Femur (tissue), 1 donor: ENCODE data around the gene DBN1.
A peak's percentile ranks its signal among the peaks of the same experiment; 100 is the strongest.

ENCODE experiments used
- DNase-seq: peaks from one replicate; pipeline ENCODE4 v3.0.0-alpha.2; 2017

The DBN1 gene

DNA sequence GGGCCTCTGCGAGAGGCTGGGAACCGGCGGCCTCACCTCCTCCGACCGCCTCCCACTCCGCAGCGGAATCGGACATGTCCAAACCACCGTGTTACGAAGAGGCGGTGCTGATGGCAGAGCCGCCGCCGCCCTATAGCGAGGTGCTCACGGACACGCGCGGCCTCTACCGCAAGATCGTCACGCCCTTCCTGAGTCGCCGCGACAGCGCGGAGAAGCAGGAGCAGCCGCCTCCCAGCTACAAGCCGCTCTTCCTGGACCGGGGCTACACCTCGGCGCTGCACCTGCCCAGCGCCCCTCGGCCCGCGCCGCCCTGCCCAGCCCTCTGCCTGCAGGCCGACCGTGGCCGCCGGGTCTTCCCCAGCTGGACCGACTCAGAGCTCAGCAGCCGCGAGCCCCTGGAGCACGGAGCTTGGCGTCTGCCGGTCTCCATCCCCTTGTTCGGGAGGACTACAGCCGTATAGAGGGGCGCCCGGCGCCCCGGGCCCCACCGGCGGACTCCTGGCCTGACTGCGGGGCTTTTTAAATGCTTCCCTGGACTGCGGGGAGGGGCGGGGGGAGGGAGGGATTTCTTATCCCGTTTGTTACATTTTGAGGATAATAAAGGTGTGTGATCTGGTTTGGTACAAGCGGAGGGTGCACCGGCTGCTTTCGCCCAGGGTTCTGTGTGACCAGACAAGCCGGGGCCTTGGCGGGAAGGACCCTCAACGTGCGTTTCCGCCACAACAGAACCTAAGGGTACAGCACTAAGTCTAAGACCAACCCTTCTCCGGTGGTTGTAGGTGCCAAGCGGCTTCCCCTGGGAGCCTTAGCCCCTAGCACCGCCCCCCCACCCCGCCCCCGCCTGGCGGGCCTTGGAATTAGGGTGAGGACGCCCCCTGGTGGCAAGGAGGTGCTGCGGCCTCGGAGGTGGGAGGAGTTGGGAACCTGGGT, 17.5 kb downstream of the DBN1 start:
- peak; percentile 93 for DNase-seq

DNA sequence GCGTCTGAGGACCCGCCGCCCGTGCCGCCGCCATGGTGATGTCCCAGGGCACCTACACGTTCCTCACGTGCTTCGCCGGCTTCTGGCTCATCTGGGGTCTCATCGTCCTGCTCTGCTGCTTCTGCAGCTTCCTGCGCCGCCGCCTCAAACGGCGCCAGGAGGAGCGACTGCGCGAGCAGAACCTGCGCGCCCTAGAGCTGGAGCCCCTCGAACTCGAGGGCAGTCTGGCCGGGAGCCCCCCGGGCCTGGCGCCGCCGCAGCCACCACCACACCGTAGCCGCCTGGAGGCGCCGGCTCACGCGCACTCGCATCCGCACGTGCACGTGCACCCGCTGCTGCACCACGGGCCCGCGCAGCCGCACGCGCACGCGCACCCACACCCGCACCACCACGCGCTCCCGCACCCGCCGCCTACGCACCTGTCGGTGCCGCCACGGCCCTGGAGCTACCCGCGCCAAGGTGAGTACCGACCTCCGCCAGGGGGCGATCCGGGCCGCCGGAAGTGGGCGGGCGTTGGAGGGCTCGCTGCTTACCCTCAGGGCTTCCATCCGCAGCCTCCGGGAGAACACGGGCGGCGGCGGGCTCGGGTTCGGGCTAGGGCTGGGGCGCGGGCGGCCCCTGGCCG, 18.3 kb downstream of the DBN1 start:
- DNase-seq, result peak; percentile 88

DNA sequence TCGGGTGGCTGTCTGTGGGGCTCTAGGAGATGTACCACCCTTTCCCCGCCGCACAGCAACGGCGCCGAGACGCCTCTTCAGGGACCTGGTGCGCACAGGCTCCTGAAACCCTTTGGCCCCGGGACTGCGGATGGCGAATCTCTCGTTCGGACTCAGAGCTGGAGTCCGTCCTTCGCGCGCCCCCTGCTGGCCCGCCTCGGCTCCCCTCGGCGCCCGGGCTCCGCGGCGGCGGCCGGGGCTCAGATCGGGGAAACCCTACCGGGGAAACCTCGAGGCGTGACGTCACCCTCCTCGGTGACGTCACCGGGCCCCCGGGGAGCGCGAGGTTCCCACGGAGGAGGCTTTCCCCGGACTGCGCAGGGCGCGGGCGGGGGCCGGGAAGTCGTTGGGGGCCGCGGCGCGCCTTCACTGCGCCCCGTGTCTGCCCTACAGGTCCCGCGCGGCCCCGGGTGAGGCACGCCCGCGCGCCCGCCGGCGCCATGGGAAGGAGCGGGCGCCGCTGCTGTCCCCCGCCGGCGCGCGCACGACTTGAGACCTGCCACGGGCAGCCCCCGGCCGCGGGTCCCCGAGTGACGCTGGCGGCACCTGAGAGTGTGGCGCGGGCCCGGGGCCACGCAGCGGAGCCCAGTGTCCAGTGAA, 18.9 kb downstream of the DBN1 start:
- peak; percentile 94 for DNase-seq

DNA sequence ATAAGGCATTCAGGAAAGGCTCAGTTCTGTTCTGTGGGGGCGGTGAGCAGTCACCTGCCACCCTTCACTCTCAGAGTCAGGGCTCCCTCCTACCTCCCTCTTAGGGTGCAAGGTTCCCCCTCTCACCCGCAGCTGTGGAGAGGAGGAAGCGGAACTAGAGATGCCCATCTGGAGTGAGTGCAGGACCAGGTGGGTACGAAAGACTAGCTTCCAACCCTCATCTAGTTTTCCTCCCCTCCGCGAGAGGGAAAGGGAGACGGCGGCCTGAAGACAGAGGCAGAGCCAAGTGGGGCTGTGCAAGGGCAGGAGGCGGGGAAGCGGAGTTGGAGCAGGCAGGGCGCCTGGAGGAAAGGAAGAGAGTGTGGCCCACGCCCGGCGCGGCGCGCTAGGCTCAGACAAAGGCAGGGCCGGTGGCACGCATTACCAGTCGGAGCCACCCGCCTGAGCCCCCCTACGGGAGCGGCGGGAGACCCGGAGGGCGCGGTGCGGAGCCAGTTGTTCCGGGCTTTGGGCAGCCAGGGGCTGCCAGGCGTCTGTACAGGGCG, 19.5 kb downstream of the DBN1 start:
- peak; percentile 75 for DNase-seq

DNA sequence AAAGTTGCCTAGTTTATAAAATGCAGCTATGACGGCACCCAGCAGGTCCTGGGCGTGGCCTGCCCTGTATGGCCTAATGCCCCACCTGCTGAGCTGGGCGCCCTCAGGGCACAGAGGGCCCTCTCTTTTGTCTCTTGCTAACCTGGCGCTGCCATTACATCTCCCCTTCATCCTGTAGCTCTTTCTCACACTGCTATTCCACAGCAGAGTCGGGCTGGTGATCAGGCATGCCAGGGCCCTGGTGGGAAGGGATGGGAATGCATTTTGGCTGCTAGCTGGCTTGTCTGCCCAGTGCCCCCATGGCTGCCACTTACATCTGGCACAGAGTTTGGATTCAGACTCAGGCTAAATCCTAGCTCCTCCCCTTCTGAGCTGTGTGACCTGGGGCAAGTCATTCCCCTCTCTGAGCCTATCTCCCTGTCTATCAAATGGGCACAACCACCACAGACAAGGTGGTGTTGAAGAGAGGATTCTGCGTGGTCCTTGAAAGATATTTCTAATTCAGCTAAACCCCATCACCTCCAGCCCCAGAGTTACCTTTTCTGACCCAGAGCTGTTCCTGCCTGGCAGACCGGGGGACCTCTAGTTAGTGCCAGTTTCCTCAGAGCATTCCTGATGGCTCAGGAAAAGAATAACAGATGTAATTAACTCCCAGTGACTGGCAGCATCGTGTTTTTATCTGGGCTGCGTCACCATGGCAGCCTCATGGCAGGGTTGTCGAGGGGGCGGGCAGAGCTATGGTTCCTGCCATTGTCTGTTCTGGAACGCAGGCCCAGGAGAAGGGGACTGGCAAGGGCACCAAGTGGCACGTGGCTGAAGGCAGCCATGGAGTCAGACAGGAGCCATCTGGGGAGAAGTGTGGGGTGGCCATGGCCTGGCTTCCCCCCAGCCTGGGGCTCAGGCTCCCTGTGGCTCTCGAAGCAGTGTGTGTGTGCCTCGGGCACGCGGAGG, 20.5 kb downstream of the DBN1 start:
- DNase-seq, result no peak

DNA sequence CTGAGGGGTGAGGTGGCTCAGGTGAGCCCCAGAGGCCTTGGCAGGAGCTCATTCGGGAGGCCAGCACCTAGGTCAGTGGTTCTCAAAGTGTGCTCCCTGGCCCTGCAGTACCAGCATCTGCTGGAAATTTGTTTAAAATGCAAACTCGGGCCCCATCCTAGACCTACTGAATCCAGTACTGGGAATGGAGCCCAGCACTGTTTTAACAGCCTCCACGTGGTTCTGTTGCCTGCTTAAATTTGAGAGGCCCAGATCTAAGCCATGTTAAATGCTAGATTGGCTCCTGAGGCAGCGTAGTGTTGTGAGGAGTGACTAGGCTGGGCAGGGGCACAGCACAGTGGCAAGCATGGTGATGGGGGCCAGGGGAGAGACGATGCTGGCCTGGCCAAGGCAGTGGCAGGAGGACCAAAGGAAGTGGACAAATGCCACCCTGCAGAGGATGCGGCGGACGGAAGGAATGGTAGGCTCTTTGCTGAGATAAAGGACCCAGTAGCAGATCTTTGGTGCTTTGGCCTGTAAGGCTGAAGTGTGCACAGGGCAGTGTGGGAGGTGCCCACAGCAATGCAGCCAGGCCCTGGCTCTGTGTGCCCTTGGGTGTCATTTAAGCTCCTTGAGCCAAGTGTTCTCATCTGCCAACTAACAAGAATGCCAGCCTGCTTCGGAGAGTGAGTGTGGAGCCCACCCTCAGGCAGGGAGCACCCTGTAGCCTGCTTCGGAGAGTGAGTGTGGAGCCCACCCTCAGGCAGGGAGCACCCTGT, 22.6 kb downstream of the DBN1 start:
- no peak for DNase-seq

DNA sequence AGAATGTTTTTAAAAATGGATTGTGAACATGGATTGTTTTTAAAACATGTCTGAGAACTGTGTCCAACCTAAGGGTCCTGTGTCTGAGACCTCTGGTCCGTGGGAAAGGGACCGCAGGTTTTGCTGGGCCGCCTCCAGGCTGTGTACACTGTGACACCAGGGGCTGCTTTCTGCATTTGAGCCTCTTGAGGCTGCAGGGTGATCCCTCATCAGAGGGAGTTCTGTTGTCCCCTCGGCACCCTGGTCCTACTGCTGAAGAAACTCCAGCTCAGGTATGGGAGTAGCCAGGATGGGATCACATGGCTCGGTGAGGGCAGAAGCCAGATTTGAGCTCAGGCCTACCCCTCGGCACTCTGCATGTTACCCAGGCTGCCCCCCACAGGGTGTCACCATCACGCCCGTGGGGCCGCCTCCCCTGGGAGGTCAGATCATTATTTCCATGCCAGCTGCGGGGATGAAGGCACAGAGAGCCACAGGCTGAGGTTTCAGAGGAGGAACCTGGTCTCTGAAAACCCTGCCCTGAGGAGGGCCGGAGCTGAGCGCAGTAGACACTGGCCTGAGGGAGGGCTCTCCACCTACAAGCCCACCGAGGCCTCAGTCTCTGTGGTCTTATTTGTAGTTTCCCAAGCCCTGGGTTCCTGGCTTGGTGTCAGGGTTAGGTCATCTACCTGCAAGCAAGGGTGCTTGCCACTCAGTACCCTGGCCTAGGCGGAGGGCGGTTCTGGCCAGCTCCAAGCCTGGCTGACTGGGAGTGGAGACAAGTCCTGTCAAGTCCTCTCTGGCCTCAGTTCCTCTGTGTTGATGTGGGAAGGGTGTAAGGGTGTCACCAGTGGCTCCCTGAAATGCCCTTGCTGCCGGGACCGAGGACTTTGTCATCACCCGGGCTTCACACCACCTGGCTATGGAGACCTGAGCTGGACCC, 24.0 kb downstream of the DBN1 start:
- no peak for DNase-seq

DNA sequence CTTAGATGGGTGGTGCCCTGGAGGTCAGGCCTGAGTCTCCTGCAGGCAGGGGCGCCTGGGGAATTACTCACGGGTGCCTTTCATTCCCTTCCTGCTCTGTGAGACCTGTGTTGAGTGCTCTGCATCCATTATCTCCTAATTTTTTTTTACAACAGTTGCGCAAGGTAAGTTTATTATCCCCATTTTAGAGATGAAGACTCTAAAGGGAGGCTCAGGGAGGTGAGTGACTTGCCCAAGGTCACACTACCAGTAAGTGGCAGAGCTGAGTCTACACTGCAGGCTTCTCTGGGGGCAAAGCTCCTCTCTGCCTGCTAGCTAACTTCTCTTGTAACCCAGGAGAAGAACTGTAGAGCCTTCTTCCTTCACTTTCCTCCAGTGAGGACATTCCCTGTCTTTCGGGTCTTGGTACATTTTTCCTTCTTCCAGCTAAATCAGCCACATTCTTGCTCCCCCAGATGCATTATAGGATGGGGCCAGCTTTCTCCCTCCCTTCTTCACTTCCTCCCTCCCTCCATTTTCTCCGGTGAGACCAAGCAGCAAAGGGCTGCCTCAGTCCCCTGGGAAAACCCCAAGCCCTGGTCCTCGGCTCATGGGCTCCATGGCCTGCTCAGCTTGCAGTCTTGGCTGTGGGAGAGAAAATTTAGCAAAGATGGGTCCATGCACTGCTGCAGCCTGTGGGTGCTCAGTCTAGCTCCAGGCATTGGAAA, 25.0 kb downstream of the DBN1 start:
- DNase-seq, result no peak

DNA sequence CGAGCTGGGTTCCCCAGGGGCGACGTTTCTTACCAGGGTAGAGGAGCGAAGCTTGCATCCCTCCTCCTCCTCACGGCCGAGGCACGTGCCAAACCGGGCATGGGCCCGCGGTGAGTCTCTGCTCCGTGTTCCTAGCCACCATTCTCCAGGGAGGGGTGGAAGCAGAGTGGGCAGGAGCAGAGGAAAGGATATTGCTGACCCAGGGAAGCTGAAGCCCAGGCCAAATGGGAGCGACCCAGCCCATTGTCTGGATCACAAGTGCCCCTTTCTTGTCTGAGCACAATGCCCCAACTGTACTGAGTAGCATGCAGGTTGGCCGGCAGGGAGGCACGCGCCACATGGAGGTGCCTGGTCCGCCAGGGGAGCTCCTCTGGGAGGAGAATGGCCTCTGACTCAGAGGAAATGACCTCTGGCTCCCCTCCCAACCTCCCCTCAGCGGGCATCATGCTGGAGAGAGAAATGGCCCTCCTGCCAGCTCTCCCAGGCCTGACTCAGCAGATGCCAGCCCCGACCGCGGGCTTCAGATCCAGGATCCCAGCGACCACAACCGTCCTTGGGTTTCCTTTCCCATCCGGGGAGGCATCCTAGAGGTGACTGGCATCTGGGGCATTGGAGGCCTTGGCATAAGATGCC, 25.7 kb downstream of the DBN1 start:
- peak; percentile 75 for DNase-seq

DNA sequence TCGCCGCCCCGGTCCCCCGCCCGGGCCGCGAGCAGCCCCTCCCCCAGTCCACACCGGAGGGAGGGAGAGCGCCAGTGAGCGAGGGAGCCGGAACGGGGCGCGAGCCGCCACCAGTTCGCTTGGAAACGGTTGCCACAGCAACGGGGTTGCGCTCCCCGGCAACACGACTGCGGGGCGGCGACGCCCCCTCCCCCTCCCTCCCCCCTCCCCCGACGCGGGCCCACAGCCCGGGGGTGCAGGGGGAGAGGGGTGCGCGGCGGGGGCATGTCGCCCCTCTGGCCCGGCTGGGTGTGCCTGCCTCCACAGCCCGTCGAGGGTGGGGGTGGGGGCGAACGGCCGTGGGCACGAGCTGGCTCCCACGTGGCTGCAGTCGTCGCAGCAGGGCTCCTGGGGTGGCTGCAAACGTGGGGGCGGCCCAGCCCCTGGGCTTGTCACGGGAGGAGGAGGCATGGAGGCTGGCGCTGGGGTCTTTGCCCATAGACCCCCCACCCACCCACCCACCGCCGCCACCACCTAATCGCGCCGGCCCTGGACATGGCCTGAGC, 26.3 kb downstream of the DBN1 start:
- peak; percentile 80 for DNase-seq

DNA sequence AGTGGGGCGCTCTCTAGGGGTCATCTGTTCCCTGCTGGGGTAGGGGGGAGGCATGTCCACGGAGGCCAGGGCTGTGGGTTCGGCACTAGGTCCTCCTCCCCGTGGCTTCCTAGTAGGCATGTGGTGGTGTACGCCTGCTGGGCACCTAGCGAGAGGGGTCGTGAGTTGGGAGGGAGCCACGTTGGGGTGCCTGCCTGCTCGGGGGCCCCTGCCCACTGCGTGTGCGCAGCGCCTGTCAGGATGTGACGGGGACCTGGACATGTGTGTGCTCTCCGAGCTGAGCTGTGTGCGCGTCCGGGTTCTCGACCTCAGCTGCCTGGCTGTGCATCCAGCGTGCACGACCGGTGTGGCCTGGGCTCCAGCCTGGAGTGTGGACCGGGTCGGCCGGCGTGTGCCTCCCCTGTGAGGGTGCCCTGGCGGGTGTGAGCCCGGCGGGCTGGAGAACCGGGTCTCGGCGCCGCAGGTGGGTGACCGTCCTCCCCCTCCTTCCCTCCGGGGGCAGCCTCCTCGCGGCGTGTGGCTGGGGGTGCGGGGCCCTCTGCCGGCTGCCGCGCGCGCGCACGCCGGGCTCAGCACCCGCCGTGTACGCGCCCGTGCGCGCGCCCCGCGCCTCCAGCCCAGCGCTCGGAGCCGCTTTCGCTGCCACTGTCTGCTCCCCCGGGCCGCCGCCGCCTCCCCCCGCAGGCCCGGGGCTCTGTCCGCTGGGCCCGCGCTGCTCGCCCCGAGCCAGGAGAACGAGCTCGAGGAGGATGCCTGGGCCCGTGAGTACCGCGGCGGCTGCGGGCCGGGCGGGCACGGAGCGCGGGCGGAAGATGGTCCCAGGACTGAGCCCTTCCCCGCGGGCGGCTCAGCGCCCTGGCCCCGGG, 27.0 kb downstream of the DBN1 start, which contains the start of gene PRR7:
Gene PRR7 (plus strand): TSS at position 615 of the 866 bp plus-strand sequence. CDS start 8,254 bp downstream, outside the sequence.
- DNase-seq, result peak; percentile 71

DNA sequence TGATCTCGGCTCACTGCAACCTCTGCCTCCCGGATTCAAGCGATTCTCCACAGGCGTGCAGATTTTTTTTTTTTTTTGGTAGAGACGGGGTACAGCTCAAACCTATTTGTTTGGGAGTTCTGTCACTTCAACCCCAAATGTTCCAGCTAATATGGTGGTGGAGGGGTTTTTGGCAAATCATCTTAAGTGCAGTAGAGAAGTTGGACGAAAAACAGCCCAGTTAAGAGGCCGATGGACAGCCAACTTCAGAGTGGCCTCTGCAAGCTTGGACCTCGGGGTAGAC, 27.6 kb downstream of the DBN1 start:
- DNase-seq, result no peak

DNA sequence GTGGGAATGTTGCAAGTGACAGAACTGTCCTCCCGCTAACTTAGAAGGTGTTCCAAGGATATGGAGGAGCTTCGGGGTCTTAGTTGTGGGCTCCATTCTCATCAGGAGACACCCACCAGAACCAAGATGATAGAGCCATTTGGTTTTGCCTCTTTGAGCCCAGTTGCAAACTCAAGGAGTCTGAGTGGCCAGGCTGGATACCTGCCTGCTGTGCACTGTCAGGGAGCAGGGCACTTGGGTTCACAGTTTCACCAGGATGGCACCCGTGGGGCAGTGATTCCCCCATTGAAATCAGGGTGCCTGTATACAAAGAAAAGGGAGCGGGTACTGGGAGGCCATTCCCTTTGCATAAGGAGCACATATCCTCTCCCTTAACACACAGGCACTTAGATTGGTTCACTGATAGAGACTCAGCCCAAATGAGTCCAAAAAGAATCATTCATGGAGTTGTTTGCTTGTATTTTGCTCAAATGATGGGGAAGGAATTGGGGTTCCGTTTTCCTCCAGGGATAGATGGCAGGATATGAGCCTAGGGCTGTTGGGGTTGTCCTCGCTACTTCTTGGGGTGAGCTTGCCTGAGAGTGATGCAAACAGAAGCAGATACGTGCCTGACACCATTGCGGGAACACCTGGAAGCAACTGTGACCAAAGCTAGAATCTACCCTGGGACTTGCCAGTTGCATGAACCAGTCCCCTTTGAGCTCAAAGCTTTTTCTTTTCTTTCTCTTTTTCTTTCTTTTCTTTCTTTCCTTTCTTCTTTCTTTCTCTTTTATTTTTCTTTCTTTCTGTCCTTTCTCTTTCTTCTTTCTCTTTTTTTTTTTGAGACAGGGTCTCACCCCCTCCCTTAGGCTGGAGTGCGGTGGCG, 28.1 kb downstream of the DBN1 start:
- no peak for DNase-seq

DNA sequence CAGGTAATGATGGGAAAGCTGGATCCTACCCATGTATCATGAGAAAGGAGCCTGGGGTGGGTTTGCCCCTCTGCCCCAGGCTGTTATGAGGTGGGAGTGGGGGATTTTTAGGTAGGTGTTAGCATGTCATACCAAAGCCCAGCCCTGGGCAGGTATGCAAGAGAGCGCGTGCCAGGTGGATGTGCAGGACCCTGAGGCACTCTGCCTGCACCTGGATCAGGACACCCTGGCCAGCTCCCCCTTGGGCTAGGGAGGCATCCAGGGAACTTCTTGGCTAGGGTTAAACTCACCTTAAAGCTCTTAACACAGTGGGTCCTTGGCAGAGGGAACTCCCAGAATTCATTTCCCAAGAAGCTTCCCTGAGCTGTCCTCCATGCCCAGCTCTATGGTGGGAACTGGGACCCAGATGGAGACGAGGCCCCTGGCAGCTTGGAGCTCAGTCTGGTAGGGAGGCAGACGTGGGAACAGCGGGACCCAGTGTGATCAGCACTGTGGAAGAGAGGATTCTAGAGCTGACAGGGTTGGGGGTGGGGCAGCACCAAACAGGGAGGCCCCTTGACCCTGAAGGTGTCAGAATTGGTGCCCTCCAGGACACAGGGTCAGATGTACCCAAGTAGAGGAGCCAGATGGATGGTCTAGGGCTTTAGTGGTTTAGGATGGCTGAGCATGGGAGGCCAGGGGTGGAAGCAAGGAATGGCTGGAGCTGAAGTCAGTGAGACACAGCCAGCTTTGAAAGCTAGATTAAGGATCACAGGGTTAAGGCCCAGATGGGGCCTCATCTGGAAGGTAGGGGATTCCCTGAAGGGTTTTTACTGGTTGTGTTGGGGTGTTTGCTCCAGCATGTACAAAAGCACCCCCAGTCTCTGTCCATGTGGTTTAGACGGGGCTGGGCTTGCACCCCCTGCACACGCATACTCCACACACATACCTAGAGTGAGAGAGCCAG, 29.1 kb downstream of the DBN1 start:
- no peak for DNase-seq

DNA sequence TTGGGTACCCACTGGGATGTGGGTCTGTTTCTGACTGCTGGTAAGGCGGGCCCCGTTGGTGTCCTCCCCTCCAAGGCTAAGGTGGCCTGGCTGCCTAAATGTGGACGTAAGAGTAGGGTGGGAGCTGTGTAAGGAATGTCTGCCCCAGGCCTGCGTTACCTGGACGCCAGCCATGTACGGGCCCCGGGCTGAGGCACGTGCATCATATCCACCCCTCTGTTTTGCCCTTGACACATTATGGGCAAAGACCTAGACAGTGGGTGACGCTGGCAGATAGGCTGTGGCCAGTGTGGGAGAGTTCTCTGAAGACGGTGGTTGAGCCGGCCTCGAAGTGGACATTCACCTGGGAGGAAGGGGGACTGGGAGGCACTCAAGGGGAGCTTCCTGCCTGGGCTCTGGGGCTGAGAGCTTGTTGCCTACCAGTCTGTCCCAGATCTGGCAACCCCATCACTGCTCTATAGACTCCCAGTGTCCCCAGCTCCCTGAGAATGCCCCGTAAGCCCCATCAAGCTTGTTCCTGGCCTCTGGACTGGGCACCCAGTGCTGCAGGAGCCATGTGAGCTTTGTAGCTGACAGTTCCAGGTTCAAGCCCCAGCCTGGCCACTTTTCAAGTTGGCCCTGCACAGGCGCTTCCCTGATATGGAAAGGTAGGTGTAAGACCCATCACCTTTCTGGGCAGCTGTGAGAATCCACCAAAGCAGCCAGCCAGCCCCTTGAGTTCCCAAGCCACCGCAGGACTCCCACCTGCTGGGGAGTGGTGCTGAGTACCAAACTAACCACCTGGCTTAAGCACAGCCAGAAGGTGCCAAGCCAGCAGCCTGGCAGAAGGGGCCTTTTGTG, 30.1 kb downstream of the DBN1 start:
- no peak for DNase-seq
